COLO829 (cell line): ENCODE measurements around the gene PMAIP1.
"Not testable (repeated sequence)": the region's sequence is repeated elsewhere in the genome, so short reads cannot be mapped to it uniquely, and the experiment has no call there.

Experiments
- DNase-seq: peaks from one replicate; pipeline ENCODE4 v3.0.0; 2012; ENCODE audit warnings: low spot score

PMAIP1 gene

GRCh38 chr18:59885579-59886163 lies 14.1 kb upstream of the PMAIP1 start:
- DNase-seq, result peak; percentile 58

GRCh38 chr18:59886399-59886798 lies 13.4 kb upstream of the PMAIP1 start:
- DNase-seq, result not testable (repeated sequence)

GRCh38 chr18:59892123-59892522 lies 7.7 kb upstream of the PMAIP1 start:
- no peak for DNase-seq

GRCh38 chr18:59893971-59894370 lies 5.8 kb upstream of the PMAIP1 start:
- no peak for DNase-seq

GRCh38 chr18:59897321-59897954 lies 2.4 kb upstream of the PMAIP1 start:
- DNase-seq, result no peak

- no peak for DNase-seq
These were observed 1.7 kb upstream of the PMAIP1 start for GRCh38 chr18:59898093-59898492.

GRCh38 chr18:59898609-59899297 lies 1.0 kb upstream of the PMAIP1 start:
- no peak for DNase-seq

- peak; percentile 16 for DNase-seq
These were observed 679 bp downstream of the PMAIP1 start for GRCh38 chr18:59900222-59901128.

GRCh38 chr18:59902131-59902992 lies 2.6 kb downstream of the PMAIP1 start:
- DNase-seq, result no peak

- no peak for DNase-seq
These were observed 3.3 kb downstream of the PMAIP1 start for GRCh38 chr18:59902993-59903610.

- no peak for DNase-seq
These were observed 4.3 kb downstream of the PMAIP1 start for GRCh38 chr18:59904011-59904601.

- no peak for DNase-seq
These were observed 5.9 kb downstream of the PMAIP1 start for GRCh38 chr18:59905686-59906091.

- DNase-seq, result no peak
These were observed 6.4 kb downstream of the PMAIP1 start for GRCh38 chr18:59906203-59906602.

GRCh38 chr18:59907172-59907571 lies 7.4 kb downstream of the PMAIP1 start:
- no peak for DNase-seq

GRCh38 chr18:59907660-59908059 lies 7.9 kb downstream of the PMAIP1 start:
- DNase-seq, result no peak

- no peak for DNase-seq
These were observed 9.0 kb downstream of the PMAIP1 start for GRCh38 chr18:59908799-59909198.

- no peak for DNase-seq
These were observed 9.7 kb downstream of the PMAIP1 start for GRCh38 chr18:59909289-59910036.

- no peak for DNase-seq
These were observed 11.2 kb downstream of the PMAIP1 start for GRCh38 chr18:59910967-59911366.

GRCh38 chr18:59911600-59911999 lies 11.8 kb downstream of the PMAIP1 start:
- no peak for DNase-seq

- no peak for DNase-seq
These were observed 12.3 kb downstream of the PMAIP1 start for GRCh38 chr18:59912007-59912550.
